D721Med (cell line): ENCODE results near the gene BARX2.

Experiments used
- DNase-seq: peaks from one replicate; pipeline ENCODE4 v3.0.0; 2011; ENCODE audit warnings: low spot score; ENCODE audit not compliant: insufficient read length
- FAIRE-seq: peaks from 2 replicates; lab custom pipeline; 2011; peaks lifted over from hg19 to GRCh38; lab: Jason Lieb, UNC
- CTCF ChIP-seq: IDR thresholded peaks from 2 replicates; pipeline ENCODE4 v1.5.1; 2012; ENCODE audit warnings: mild to moderate bottlenecking, control low read depth; ENCODE audit not compliant: insufficient read depth; ENCODE audit errors: missing control alignments

The BARX2 gene

DNA sequence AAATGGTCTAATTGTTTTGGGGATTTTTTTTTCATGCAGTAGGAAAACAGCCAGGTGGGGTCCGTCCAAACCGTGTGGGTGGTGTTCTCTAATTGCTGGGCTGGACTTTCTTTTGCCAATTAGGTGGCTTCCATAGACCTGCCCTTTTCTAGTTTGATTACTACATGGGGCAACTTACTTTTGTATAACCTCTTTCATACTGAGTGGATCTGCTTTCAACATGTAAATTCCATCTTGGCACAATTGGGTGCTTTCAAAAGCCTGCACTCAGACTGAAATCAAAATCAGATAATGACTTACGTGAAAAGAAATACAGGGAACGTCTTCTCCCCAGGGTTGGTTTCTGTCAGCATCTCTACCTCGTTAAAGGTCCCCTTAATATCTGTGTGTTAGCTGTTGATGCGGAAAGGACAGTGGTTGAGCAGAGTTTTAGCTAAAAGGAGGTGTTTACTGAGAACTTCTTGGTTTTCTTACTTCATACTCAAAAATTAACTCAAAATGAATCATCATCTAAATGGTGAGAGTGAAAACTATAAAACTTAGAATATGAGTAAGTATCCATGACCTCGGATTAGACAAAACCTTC, 72.1 kb downstream of the BARX2 start:
- TF ChIP-seq CTCF = no peak
- no peak for DNase-seq
- no peak for FAIRE-seq

DNA sequence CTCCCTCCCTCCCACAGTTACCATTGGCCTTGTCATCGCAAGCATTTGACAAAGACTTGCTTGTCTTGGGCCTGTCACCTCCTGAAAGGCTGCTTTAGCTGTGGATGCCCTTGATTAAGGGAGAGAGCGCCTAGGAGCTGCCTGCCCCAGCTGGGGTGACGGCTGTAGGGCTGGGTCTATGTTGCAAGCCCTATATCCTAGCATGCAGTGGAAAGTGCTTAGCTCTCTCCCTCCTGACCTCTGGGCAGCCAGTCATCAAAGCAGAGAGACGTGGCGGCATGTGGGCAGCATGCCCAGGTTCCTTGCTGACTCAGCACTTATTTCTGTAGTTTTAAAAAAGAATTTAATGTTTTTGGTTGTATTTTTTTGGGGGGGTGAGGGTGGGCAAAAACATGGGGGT, 75.9 kb downstream of the BARX2 start:
- no peak for FAIRE-seq
- DNase-seq = no peak
- TF ChIP-seq CTCF = no peak

DNA sequence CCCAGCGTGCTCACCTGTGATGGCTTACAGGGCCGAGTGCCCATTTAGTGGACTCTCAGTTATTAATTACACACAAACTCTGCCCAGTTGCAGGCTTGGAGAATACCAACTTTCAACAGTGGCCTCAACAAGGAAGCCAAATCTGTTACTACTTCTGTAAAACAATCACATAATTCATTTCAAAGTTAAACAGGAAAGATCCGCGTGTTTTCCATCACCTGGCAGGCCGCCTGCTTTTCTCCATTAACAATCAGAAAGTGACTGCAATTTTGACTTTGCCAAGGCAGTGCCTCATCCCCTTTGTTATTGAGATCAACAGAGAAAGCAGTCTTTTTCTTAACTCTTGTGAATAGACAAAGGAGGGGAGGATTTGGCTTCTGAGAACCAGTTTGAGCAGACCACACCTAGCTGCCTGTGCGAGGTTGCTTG, 77.7 kb downstream of the BARX2 start:
- TF ChIP-seq CTCF = no peak
- FAIRE-seq (no peak), DNase-seq (no peak)

DNA sequence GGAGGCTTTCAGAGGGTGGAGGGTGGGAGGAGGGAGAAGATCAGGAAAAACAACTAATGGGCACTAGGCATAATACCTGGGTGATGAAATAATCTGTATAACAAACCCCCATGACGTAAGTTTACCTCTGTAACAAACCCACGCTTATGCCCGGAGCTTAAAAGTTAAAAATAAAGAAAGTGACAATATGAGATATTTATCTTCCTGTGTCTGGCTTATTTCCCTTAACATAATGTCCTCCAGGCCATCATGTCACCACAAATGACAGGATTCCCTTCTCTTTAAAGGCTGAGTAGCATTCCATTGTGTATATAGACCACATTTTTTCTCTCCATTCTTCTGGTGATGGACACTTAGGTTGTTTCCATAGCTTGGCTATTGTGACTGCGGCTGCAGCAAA, 79.5 kb downstream of the BARX2 start:
- no peak for FAIRE-seq
- no peak for TF ChIP-seq CTCF
- no peak for DNase-seq

- no peak for FAIRE-seq
- TF ChIP-seq CTCF = no peak
- DNase-seq = no peak
Observed at GRCh38 chr11:129455756-129456655, 80.4 kb downstream of the BARX2 start.

- no peak for FAIRE-seq
- DNase-seq = no peak
- TF ChIP-seq CTCF = no peak
Observed at GRCh38 chr11:129457321-129457720, 81.7 kb downstream of the BARX2 start.

DNA sequence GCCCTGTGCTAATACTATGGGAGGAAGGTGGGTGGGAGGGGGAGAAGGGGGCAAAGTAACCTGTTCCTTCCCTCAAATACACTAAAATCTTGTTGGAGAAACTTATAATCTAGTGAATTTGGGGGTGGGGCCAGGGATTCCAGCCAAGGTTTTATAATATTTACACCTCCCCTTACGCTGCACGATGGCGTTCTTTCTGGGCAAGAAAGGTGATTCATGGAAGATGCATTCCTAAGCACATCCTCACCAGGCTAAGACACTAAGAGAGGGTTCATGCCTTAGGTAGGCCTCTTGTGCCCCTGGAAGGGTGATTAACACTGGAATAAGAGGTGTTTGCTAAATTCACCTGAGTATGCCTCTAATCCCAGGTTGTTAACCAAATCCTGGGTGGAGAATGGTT, 82.6 kb downstream of the BARX2 start:
- TF ChIP-seq CTCF = no peak
- no peak for FAIRE-seq
- DNase-seq = no peak
